HCT116 (cell line): ENCODE data around the gene HSPB7. TPM values are rescaled to one million over a fixed set of nuclear protein-coding genes. Genes with fewer than 3 reads are reported as not detected.

ENCODE experiments used
- ATAC-seq: fragments of 200-7000 bp; cut with Tn5 transposase; 2 replicates; pipeline ENCODE4 v1.9.1; 2020; ENCODE audit warnings: mild to moderate bottlenecking, moderate library complexity
- BruUV-seq: library from RNA; stranded (reverse); fragments of 400-500 nt; replicated peaks from 2 replicates; lab custom pipeline; 2021; lab: Mats Ljungman, UMichigan
- CTCF ChIA-PET: fragments of 300-600 bp; sonication (Branson Sonifier 250); formaldehyde crosslinking; loops from one replicate; lab custom pipeline; 2021; ENCODE audit warnings: antibody characterized with exemption; lab: Charles Lee
- POLR2A ChIA-PET: fragments of 300-600, 350-600 bp; sonication (Branson Sonifier 250); formaldehyde crosslinking; loops from one replicate; lab custom pipeline; 2021; ENCODE audit warnings: antibody characterized with exemption; lab: Charles Lee
- RAD21 ChIA-PET, 2 experiments: fragments of 300-600 bp; sonication (Branson Sonifier 250); formaldehyde crosslinking; loops; one replicate each; lab custom pipeline; 2023; ENCODE audit warnings: low total read pairs in 2 of 2; ENCODE audit not compliant: uncharacterized antibody in 2 of 2, unreplicated experiment in 2 of 2, low non-redundant PET in 1 of 2; lab: Charles Lee
- DNase-seq: peaks from one replicate; pipeline ENCODE4 v3.0.0-alpha.2; 2010; ENCODE audit warnings: low read depth, low spot score
- H2AFZ ChIP-seq: fragments of 200-600 bp; shearing (Covaris generic), sonication (generic); 2 replicates; pipeline ENCODE4 v1.6.1; 2017; ENCODE audit warnings: low read depth, mixed run types, mixed read lengths, antibody characterized with exemption, low read length; ENCODE audit not compliant: poor library complexity, severe bottlenecking
- H3K27ac ChIP-seq: 2 replicates; pipeline ENCODE4 v1.5.1; 2012; ENCODE audit warnings: low read depth, low read length
- H3K27me3 ChIP-seq: fragments of 200-600 bp; sonication (generic); 2 replicates; pipeline ENCODE4 v1.6.1; 2016; ENCODE audit warnings: mixed run types, low read length, mixed read lengths; ENCODE audit not compliant: insufficient read depth
- H3K36me3 ChIP-seq, 2 experiments: fragments of 200-500 bp in 1 of 2; fragments of 200-600 bp in 1 of 2; sonication (Bioruptor generic) in 1 of 2; sonication (generic) in 1 of 2; 2 replicates each; pipeline versions ENCODE4 v1.5.1 to v1.6.1; 2014 to 2016; ENCODE audit warnings: low read length in 2 of 2, inconsistent platforms in 1 of 2, mixed read lengths in 1 of 2, mixed run types in 1 of 2; ENCODE audit not compliant: insufficient read depth in 2 of 2, control insufficient read depth in 1 of 2
- H3K4me1 ChIP-seq, 2 experiments: fragments of 200-600 bp in 1 of 2; sonication (generic) in 1 of 2; 2 replicates each; pipeline versions ENCODE4 v1.5.1 to v1.6.1; 2012 to 2017; ENCODE audit warnings: low read length in 2 of 2, inconsistent platforms in 1 of 2, mild to moderate bottlenecking in 1 of 2, mixed read lengths in 1 of 2, mixed run types in 1 of 2, moderate library complexity in 1 of 2; ENCODE audit not compliant: insufficient read depth in 2 of 2, control insufficient read depth in 1 of 2
- H3K4me2 ChIP-seq: fragments of 200-600 bp; sonication (generic); 2 replicates; pipeline ENCODE4 v1.6.1; 2017; ENCODE audit warnings: mixed run types, low read length, mixed read lengths
- H3K4me3 ChIP-seq, 2 experiments: fragments of 200-600 bp in 1 of 2; sonication (generic) in 1 of 2; replicated peaks in 1 of 2; 2 replicates each; pipeline ENCODE4 v1.5.1; 2011 to 2016; ENCODE audit warnings: low read length in 2 of 2, control low read depth in 1 of 2, low read depth in 1 of 2, mild to moderate bottlenecking in 1 of 2, mixed read lengths in 1 of 2, mixed run types in 1 of 2
- H3K79me2 ChIP-seq: fragments of 200-600 bp; sonication (generic); 2 replicates; pipeline ENCODE4 v1.6.1; 2017; ENCODE audit warnings: mild to moderate bottlenecking, mixed run types, low read length, moderate library complexity, mixed read lengths; ENCODE audit not compliant: insufficient read depth
- H3K9ac ChIP-seq: fragments of 200-600 bp; sonication (generic); 2 replicates; pipeline ENCODE4 v1.6.1; 2016; ENCODE audit warnings: low read length, mixed read lengths
- H3K9me2 ChIP-seq: fragments of 200-600 bp; sonication (generic), shearing (Covaris generic); 2 replicates; pipeline ENCODE4 v1.6.1; 2017; ENCODE audit warnings: mixed run types, mild to moderate bottlenecking, moderate library complexity; ENCODE audit not compliant: insufficient read depth
- H3K9me3 ChIP-seq, 2 experiments: fragments of 200-500 bp in 1 of 2; fragments of 200-600 bp in 1 of 2; sonication (Bioruptor generic) in 1 of 2; sonication (generic) in 1 of 2; 2 replicates each; pipeline ENCODE4 v1.6.1; 2014 to 2017; ENCODE audit warnings: low read length in 2 of 2, mixed read lengths in 2 of 2, inconsistent platforms in 1 of 2, low read depth in 1 of 2, mild to moderate bottlenecking in 1 of 2, mixed run types in 1 of 2, moderate library complexity in 1 of 2; ENCODE audit not compliant: control insufficient read depth in 1 of 2, insufficient read depth in 1 of 2
- H4K20me1 ChIP-seq: fragments of 200-600 bp; sonication (generic), shearing (Covaris generic); 2 replicates; pipeline ENCODE4 v1.6.1; 2017; ENCODE audit warnings: mixed run types, mild to moderate bottlenecking, moderate library complexity; ENCODE audit not compliant: insufficient read depth
- CBX3 ChIP-seq: IDR thresholded peaks from 2 replicates; pipeline ENCODE4 v1.6.1; 2012; ENCODE audit warnings: low read depth
- CEBPB ChIP-seq: IDR thresholded peaks from 2 replicates; pipeline ENCODE4 v1.6.1; 2012; ENCODE audit warnings: low read depth
- CTCF ChIP-seq, 3 experiments: fragments of 200-600 bp in 1 of 3; sonication (generic) in 1 of 3; IDR thresholded peaks in 2 of 3; conservative IDR thresholded peaks in 1 of 3; 2 replicates each; pipeline ENCODE4 v1.5.1; 2012 to 2017; ENCODE audit warnings: low read depth in 2 of 3, low read length in 2 of 3, antibody characterized with exemption in 1 of 3, borderline replicate concordance in 1 of 3, control low read depth in 1 of 3, mild to moderate bottlenecking in 1 of 3, mixed read lengths in 1 of 3, mixed run types in 1 of 3, moderate library complexity in 1 of 3; ENCODE audit not compliant: insufficient read depth in 1 of 3
- EGR1 ChIP-seq: IDR thresholded peaks from 2 replicates; pipeline ENCODE4 v1.6.1; 2012; ENCODE audit warnings: low read depth
- ELF1 ChIP-seq: IDR thresholded peaks from 2 replicates; pipeline ENCODE4 v1.6.1; 2012; ENCODE audit warnings: low read depth, borderline replicate concordance
- EZH2phosphoT487 ChIP-seq: fragments of 200-600 bp; IDR thresholded peaks from 2 replicates; pipeline ENCODE4 v1.6.1; 2018; ENCODE audit warnings: antibody characterized with exemption, borderline replicate concordance
- FOSL1 ChIP-seq: IDR thresholded peaks from 2 replicates; pipeline ENCODE4 v1.6.1; 2012; ENCODE audit warnings: low read depth
- JUND ChIP-seq: IDR thresholded peaks from 2 replicates; pipeline ENCODE4 v1.6.1; 2012
- POLR2A ChIP-seq: IDR thresholded peaks from 2 replicates; pipeline ENCODE4 v1.7.0; 2011; ENCODE audit warnings: borderline replicate concordance; ENCODE audit not compliant: insufficient read depth, insufficient read length; ENCODE audit errors: extremely low read depth
- POLR2AphosphoS5 ChIP-seq: IDR thresholded peaks from 2 replicates; pipeline ENCODE4 v1.6.1; 2011; ENCODE audit warnings: mild to moderate bottlenecking, low read depth, low read length, moderate library complexity
- RAD21 ChIP-seq: IDR thresholded peaks from 2 replicates; pipeline ENCODE4 v1.6.1; 2012; ENCODE audit warnings: low read depth, mild to moderate bottlenecking
- SIN3A ChIP-seq: IDR thresholded peaks from 2 replicates; pipeline ENCODE4 v1.6.1; 2012; ENCODE audit warnings: low read depth
- SP1 ChIP-seq: IDR thresholded peaks from 2 replicates; pipeline ENCODE4 v1.6.1; 2012; ENCODE audit warnings: low read depth
- SRF ChIP-seq: IDR thresholded peaks from 2 replicates; pipeline ENCODE4 v1.6.1; 2012; ENCODE audit warnings: low read depth
- TCF7L2 ChIP-seq: IDR thresholded peaks from 2 replicates; pipeline ENCODE4 v1.7.0; 2011; ENCODE audit warnings: borderline replicate concordance, inconsistent platforms; ENCODE audit not compliant: insufficient read depth, insufficient read length; ENCODE audit errors: extremely low read depth
- YY1 ChIP-seq: IDR thresholded peaks from 2 replicates; pipeline ENCODE4 v1.6.1; 2011; ENCODE audit warnings: low read length, low read depth, moderate library complexity, mild to moderate bottlenecking; ENCODE audit not compliant: insufficient replicate concordance; ENCODE audit errors: extremely low read depth
- intact Hi-C: fragments of 100-400 bp; cut with micrococcal nuclease; formaldehyde crosslinking; loops from 2 replicates; pipeline ENCODE4 v1.10.0; 2022
- total RNA-seq: library from RNA; stranded (reverse); gene quantifications from one replicate; pipeline ENCODE4 v1.2.1, GENCODE V29; 2021; ENCODE audit not compliant: unreplicated experiment
- TF ChIP-seq, protein P1 (sequence below): IDR thresholded peaks from 2 replicates; pipeline ENCODE4 v1.6.1; 2011; ENCODE audit warnings: mild to moderate bottlenecking, low read length, moderate library complexity; ENCODE audit not compliant: insufficient replicate concordance; ENCODE audit errors: extremely low read depth
- TF ChIP-seq, protein P2 (sequence below): IDR thresholded peaks from 2 replicates; pipeline ENCODE4 v1.6.1; 2012
- TF ChIP-seq, protein P3 (sequence below): IDR thresholded peaks from 2 replicates; pipeline ENCODE4 v1.6.1; 2012; ENCODE audit warnings: low read depth
- TF ChIP-seq, protein P4 (sequence below): IDR thresholded peaks from 2 replicates; pipeline ENCODE4 v1.6.1; 2012

HSPB7 gene
- total RNA-seq, 1 experiment from 2014 or later = 0.27 TPM

GRCh38 chr1:15997076-15997585 lies 20.7 kb downstream of the HSPB7 start:
- ChIA-PET POLR2A (interaction anchor here (1.0 kb wide), 1 partner anchor 198 kb away, joined by 3 read pairs; no protein-coding TSS in a partner anchor), RAD21 (no interaction called here), CTCF (interaction anchor here (1.7 to 2.0 kb wide), 2 partner anchors 181 to 205 kb away, joined by 5 to 8 read pairs; no protein-coding TSS in a partner anchor)
- Histone ChIP-seq H3K9me2 (no peaks in the 10 kb centered on the region), H3K79me2 (no peaks in the 10 kb centered on the region), H3K36me3 (no peaks in the 10 kb centered on the region), H3K9ac (no peak overlapping the region), H4K20me1 (no peaks in the 10 kb centered on the region), H3K27me3 (no peaks in the 10 kb centered on the region), H3K27ac (no peak overlapping the region), H3K4me2 (no peak overlapping the region), H3K4me1 (no peaks in the 10 kb centered on the region), H2AFZ (no peak overlapping the region), H3K4me3 (no peak overlapping the region), H3K9me3 (no peaks in the 10 kb centered on the region)
- intact Hi-C loops = no loop called here
- no TSS peak for BruUV-seq
- DNase-seq (no peak), ATAC-seq (no peak)
- TF ChIP-seq EGR1 (no peak), CBX3 (no peak), POLR2AphosphoS5 (no peak), CTCF (IDR thresholded peaks at IDR 0.05 in 2 of 3, conservative IDR thresholded peaks at IDR 0.05 in 1 of 3; ENCODE audit: borderline replicate concordance in 1 of 3, insufficient read depth in 1 of 3, low read depth in 2 of 3, low read length in 2 of 3) (no peak), CEBPB (no peak), ELF1 (no peak), FOSL1 (no peak), SP1 (no peak), JUND (no peak), YY1 (no peak), RAD21 (no peak), TCF7L2 (no peak), EZH2phosphoT487 (no peak), SIN3A (no peak), SRF (no peak), POLR2A (no peak)
- TF ChIP-seq, protein P1, sequence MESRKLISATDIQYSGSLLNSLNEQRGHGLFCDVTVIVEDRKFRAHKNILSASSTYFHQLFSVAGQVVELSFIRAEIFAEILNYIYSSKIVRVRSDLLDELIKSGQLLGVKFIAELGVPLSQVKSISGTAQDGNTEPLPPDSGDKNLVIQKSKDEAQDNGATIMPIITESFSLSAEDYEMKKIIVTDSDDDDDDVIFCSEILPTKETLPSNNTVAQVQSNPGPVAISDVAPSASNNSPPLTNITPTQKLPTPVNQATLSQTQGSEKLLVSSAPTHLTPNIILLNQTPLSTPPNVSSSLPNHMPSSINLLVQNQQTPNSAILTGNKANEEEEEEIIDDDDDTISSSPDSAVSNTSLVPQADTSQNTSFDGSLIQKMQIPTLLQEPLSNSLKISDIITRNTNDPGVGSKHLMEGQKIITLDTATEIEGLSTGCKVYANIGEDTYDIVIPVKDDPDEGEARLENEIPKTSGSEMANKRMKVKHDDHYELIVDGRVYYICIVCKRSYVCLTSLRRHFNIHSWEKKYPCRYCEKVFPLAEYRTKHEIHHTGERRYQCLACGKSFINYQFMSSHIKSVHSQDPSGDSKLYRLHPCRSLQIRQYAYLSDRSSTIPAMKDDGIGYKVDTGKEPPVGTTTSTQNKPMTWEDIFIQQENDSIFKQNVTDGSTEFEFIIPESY = no peak
- TF ChIP-seq, protein P2, sequence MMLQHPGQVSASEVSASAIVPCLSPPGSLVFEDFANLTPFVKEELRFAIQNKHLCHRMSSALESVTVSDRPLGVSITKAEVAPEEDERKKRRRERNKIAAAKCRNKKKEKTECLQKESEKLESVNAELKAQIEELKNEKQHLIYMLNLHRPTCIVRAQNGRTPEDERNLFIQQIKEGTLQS = no peak
- TF ChIP-seq, protein P3, sequence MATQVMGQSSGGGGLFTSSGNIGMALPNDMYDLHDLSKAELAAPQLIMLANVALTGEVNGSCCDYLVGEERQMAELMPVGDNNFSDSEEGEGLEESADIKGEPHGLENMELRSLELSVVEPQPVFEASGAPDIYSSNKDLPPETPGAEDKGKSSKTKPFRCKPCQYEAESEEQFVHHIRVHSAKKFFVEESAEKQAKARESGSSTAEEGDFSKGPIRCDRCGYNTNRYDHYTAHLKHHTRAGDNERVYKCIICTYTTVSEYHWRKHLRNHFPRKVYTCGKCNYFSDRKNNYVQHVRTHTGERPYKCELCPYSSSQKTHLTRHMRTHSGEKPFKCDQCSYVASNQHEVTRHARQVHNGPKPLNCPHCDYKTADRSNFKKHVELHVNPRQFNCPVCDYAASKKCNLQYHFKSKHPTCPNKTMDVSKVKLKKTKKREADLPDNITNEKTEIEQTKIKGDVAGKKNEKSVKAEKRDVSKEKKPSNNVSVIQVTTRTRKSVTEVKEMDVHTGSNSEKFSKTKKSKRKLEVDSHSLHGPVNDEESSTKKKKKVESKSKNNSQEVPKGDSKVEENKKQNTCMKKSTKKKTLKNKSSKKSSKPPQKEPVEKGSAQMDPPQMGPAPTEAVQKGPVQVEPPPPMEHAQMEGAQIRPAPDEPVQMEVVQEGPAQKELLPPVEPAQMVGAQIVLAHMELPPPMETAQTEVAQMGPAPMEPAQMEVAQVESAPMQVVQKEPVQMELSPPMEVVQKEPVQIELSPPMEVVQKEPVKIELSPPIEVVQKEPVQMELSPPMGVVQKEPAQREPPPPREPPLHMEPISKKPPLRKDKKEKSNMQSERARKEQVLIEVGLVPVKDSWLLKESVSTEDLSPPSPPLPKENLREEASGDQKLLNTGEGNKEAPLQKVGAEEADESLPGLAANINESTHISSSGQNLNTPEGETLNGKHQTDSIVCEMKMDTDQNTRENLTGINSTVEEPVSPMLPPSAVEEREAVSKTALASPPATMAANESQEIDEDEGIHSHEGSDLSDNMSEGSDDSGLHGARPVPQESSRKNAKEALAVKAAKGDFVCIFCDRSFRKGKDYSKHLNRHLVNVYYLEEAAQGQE = no peak
- TF ChIP-seq, protein P4, sequence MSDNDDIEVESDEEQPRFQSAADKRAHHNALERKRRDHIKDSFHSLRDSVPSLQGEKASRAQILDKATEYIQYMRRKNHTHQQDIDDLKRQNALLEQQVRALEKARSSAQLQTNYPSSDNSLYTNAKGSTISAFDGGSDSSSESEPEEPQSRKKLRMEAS = no peak
